A204.1 (cell line): ENCODE data around the gene NEIL3.
"Not testable (repeated sequence)": the region's sequence is repeated elsewhere in the genome, so short reads cannot be mapped to it uniquely, and the experiment has no call there.

ENCODE experiments used
- FAIRE-seq: peaks from 2 replicates; lab custom pipeline; 2012; peaks lifted over from hg19 to GRCh38; lab: Jason Lieb, UNC

Gene NEIL3

DNA sequence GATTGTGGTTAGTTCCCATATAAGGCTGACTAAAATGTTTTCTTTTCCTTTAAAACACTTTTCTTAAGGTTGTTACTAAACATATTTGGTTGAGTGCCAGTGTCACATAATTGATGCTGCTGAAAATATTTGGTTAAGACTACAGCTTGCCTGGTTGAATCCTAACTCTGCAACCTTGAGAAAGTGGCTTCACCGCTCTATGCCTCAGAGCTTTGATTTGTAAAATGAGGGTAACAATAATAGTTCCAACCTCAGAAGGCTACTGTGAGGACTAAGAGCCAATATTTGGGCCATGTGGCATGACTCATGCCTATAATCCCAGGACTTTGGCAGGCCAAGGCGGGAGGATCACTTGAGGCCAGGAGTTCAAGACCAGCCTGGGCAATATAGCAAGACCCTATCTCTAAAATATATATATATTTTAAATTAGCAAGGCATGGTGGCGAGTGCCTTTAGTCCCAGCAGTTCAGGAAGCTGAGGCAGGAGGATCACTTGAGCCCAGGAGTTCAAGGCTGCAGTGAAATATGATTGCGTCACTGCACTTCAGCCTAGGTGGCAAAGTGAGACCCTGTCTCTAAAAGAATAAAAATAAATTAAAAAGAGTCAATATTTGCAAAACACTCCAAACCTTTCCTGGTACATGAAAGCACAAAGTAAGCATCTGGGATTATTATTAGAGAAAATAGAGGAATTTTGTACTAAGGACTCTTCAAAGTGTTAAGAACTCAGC lies 7.1 kb upstream of the NEIL3 start:
- no peak for FAIRE-seq

GRCh38 chr4:177304094-177304493 lies 5.6 kb upstream of the NEIL3 start:
- no peak for FAIRE-seq

DNA sequence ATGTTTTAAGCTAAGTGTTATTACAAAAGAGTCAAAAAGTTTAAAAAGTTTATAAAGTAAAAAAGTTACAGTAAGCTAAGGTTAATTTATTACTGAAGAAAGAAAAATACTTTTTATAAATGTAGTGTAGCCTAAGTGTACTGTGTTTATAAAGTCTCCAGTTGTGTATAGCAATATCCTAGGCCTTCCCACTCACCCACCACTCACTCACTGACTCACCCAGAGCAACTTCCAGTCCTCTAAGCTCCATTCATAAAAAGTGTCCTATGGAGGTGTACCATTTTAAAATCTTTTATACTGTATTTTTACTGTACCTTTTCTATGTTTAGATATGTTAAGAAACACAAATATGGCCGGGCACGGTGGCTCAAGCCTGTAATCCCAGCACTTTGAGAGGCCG lies 4.8 kb upstream of the NEIL3 start:
- FAIRE-seq: not testable (repeated sequence)

GRCh38 chr4:177308125-177308524 lies 1.5 kb upstream of the NEIL3 start:
- FAIRE-seq: no peak

DNA sequence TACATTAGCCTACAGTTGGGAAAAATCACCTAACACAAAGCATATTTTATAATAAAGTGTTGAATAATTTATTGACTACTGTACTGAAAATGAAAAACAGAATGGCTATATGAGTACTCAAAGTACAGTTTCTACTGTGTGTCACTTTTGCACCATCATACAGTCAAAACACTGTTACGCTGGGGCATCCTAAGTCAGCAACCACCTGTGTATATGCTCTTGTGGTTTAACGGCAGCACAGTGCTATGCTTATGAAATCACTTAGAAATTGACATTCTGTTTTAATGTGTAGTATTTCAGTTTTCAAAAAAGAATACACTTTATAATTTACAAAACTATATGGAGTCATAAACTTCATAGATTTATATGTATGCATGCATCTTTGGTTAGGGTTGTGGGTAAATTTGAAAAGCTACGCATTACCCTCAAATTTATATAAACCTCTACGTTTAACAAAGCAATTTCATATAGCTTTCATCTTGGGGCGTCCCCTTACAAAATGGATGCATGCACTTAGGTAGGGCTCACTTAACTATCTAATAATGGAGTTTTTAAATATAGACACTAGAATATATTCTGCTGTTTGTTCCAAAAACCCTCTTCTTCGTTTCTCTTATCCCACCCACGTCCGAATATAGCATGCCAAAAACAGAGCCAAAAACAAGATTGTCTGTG lies 690 bp upstream of the NEIL3 start:
- FAIRE-seq: no peak

GRCh38 chr4:177311589-177311988 lies 1.9 kb downstream of the NEIL3 start:
- no peak for FAIRE-seq

- no peak for FAIRE-seq
Measured at GRCh38 chr4:177313263-177313662, 3.6 kb downstream of the NEIL3 start.

DNA sequence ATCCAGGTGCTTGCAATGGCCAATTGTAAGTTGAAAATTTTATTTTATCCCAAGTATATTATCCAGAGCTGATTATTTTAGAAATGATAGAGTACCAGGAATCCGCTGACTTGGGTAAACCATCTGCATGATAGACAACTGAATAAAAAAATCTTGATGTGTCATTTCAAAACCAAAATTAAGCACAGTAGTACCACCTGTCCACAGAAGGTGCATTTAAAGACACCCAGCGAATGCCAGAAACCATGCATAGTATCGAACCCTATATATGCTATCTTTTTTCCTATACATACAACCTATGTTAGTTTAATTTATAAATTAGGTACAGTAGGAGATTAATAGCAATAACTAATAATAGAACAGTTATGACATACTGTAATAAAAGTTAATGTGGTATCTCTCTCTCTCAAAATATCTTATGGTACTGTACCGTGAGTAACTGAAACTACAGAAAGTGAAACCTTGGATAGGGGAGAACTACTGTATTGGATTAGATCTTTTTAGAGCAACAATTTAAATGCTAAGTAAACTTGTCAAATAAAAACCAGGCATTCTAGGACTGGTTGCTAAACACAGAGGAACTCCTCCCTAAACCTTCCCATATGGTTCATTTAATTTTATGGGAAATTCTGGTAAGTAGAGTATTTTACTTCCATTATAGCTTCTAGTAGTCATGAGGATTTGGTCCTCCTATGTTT lies 6.2 kb downstream of the NEIL3 start:
- FAIRE-seq: peak; percentile 72

DNA sequence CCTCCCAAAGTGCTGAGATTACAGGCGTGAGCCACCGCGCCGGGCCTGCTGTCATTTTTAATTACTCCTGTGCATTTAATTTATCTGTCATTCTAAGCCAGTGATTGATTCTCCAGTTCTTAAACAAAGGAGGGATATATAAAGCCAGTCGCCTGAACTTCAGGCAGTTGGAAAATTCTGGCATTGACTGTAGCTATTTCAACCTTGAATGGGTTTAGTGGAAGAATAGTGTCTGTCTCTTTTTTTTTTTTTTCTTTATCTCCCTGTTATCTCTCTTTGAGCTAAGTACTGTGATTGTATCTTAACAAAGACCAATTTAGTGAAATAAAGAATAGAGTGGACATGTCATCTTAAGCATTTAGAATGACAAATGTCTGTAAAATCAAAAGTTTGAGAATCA lies 11.0 kb downstream of the NEIL3 start:
- no peak for FAIRE-seq

- FAIRE-seq: no peak
Measured at GRCh38 chr4:177321647-177322046, 12.0 kb downstream of the NEIL3 start.

DNA sequence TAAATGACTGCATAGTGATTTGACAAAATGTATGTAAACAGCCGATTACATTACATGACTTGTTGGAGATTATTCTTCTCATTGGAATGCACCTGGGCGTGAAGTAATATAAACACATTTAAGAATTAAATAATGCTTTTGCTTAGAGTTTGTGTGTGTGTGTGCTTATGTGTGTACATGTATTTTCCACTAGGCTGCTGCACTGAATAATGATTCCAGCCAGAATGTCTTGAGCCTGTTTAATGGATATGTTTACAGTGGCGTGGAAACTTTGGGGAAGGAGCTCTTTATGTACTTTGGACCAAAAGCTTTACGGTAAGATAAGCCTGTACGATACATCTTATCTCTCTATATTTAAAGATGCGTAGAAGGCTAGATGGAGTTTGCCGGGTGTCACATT lies 12.6 kb downstream of the NEIL3 start:
- FAIRE-seq: no peak

DNA sequence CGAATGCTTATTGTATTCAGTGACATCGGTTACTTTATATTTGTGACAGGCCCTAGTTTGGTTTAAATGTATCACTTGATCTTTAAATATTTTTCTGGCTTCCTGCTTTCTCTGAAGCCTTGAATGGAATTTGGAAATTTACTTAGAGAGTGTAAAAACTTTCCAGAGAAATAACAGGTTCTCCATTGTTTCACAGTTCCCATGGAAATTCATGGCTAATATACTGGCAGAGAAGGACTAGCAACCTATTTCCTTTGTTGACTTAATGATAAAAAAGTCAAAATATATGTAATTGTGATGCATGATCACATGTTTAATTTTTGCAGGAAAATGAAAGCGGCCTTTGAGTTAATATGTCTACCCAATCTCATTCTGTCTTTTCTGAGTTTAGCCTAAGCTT lies 13.2 kb downstream of the NEIL3 start:
- no peak for FAIRE-seq

GRCh38 chr4:177323416-177323815 lies 13.7 kb downstream of the NEIL3 start:
- no peak for FAIRE-seq

GRCh38 chr4:177332119-177332518 lies 22.4 kb downstream of the NEIL3 start:
- FAIRE-seq: no peak

DNA sequence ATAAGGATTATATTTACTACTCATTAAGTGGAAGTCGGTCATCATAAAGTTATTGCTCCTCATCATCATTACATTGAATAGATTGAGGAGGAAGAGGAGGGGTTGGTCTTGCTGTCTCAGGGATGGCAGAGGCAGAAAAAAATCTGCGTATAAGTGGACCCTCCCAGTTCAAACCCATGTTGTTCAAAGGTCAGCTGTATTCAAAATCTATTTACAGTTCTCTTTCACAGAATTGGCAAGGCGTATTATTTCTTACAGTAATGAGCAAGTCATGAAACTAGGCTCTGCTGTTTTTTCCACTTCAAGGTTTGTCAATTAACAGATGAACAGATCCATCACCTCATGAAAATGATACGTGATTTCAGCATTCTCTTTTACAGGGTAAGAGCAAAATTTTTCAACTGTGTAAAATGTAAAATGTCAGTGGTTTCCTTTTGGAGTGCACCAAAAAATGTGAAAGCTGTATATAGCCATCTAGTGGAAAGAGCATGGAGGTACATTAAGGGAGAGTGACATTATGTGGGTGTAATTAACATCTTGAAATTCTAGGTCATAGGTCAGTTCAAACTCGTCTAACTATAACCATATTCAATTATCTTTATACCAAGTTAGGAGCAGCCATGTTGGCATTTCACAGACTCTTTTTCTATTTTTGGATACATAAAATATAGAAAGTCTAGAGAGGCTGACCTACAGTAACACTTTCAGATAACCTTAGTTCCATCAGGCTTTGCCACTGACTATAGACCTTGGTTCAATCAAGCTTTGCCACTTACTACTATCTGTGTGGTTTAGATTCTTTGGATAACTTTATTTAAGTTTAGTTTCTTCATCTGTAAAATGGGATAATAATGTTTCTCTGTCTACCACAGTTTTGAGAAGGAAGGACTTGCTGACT lies 30.1 kb downstream of the NEIL3 start:
- peak; percentile 94 for FAIRE-seq

DNA sequence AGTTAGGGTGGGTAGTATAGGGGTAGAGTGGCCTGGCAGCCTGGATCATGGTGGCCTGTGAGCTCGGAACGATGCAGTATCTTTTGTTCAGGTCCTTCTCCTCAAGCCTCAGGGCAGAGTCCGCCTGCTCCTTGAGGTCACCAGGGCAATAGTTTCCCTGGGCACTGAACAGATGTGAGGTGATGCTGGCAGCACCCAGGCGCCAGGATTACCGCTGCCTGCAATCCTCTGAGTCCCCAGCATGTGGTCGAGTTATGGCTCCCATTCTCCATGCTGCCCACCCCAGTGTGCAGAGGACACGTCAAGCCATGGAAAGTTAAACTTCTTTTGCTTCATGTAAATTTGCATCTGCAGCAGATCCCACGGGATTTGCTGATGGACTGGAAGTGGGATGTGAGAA lies 38.7 kb downstream of the NEIL3 start:
- FAIRE-seq: no peak

DNA sequence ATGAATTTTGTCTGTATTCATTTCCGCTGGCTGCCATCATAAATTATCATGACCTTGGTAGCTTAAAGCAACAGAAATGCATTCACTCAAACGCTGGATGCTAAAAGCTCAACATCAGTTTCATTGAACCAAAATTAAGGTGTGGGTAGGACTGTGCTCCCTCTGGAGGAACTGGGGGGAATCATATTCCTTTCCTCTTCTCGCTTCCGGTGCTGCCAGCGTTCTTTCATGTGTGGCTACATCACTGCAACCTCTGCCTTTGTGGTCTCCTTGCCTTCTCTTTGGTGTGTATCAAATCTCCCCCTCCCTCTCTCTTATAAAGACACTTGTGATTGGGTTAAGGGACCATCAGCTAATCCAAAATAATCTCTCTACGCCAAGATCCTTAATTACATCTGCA lies 39.5 kb downstream of the NEIL3 start:
- FAIRE-seq: no peak

DNA sequence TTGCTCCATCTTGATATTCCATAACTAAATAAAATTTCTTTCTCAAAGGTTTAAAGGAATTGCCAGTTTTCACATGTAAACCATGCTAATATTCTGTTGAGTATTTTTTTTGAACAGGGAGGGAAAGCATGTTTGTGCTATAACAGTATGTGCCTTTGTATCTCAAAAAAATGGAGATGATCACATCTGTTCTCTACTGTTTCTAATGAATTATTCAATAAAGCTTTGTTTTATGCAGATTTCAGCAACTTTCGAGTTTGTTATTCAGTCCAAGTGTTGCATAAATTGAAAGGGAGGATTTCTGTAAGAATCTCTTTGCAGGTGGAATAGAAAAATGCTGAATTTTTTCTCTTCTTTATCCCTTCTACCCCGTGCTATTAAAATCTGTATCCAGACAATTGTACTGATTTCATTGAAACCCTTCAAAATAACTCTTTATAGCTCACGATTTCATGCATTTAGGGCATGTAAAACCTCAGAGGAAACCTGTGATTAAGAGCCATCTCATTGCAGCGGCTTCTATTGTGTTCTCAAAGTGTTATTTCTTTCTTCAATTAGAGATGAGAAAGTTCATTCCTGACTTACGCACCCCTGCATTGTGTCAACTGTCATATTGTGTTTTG lies 42.1 kb downstream of the NEIL3 start:
- FAIRE-seq: no peak

GRCh38 chr4:177356206-177356605 lies 46.5 kb downstream of the NEIL3 start:
- no peak for FAIRE-seq

GRCh38 chr4:177356921-177357320 lies 47.2 kb downstream of the NEIL3 start:
- FAIRE-seq: no peak

DNA sequence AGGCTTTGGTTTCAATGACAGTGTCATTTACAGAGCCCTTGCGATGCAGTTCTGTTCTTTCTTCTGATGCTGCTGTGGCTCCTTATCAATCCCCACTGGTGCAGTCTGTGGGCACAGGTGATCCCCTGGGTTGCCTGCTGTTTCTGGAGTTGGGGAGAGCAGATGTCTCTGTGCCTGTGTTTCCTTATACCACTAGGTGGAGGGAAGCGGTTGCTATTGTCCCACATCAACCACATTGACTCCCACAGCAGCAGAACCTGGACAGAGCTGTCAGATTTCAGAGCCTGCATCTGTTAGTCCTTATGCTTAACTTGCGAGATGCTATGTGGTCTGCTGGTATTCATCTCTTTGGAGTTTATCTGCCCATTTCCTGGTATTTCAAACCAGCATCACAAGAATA lies 57.7 kb downstream of the NEIL3 start:
- FAIRE-seq: no peak

DNA sequence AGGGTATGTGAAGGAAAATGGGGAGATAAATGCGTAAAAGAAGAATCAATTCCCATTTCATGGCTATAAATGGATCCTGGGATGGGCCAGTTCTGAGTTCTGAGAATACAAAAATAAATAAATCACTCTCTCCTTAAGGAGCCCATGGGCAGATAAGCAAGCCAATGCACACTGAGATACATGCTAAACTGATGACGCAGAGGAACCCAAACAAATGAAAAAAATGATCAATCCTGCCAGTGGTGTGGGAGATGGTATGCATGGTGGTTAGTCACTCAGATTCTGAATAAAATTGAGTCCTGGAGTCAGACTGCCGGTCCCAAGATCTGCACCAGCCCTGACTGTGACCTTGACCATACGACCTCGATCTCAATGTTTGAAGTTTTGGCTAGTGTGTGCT lies 59.7 kb downstream of the NEIL3 start:
- no peak for FAIRE-seq
